ENCODE measurements around the gene CDC14A. TPM values are rescaled to one million over a fixed set of nuclear protein-coding genes. Genes with fewer than 3 reads are reported as not detected.

CDC14A gene
- total and polyA plus RNA-seq, 10 donors = 3.8 to 58.5 (median 27.3) TPM

GRCh38 chr1:100387209-100387608 lies 34.9 kb downstream of the CDC14A start:
- Histone ChIP-seq H3K36me3 (peaks cover 0 to 34% (median 0%) of the 10 kb centered on the region in 6 donors), H3K27ac (peak overlapping the region; percentile 7 to 71 (median 63)), H3K9me3 (no peaks in the 10 kb centered on the region), H3K27me3 (replicated peaks in 1 of 7) (no peaks in the 10 kb centered on the region), H3K4me3 (peak overlapping the region in 1 of 8 donors; percentile 6), H3K4me1 (peaks cover 18 to 77% (median 36%) of the 10 kb centered on the region in 6 donors)
- TF ChIP-seq CTCF (IDR thresholded peaks at IDR 0.05 in 8 of 11, conservative IDR thresholded peaks at IDR 0.05 in 3 of 11) = no peak
- 5 to 17% (median 9%) methylated on average over 5 of the region's 5 CpGs for WGBS, 5 donors
- no peak for DNase-seq
- intact Hi-C loops (cut with DNase I; ENCODE audit: low total_unique reads) = no loop called here

GRCh38 chr1:100387657-100388350 lies 35.5 kb downstream of the CDC14A start:
- WGBS, 5 donors = 41 to 58% (median 49%) methylated on average over 4 of the region's 4 CpGs
- no peaks in the 10 kb centered on the region for H3K27me3 ChIP-seq (replicated peaks in 1 of 7)
- H3K27ac ChIP-seq = peak overlapping the region; percentile 17 to 71 (median 63)
- intact Hi-C loops (cut with DNase I; ENCODE audit: low total_unique reads) = no loop called here
- DNase-seq = no peak
- peaks cover 18 to 77% (median 39%) of the 10 kb centered on the region in 6 donors for H3K4me1 ChIP-seq
- H3K9me3 ChIP-seq = no peaks in the 10 kb centered on the region
- H3K4me3 ChIP-seq = peak overlapping the region in 1 of 8 donors; percentile 6
- H3K36me3 ChIP-seq = peaks cover 0 to 36% (median 0%) of the 10 kb centered on the region in 6 donors
- TF ChIP-seq POLR2A (IDR thresholded peaks at IDR 0.05) (no peak), POLR2AphosphoS5 (IDR thresholded peaks at IDR 0.05) (no peak), CTCF (IDR thresholded peaks at IDR 0.05 in 8 of 11, conservative IDR thresholded peaks at IDR 0.05 in 3 of 11) (no peak)

- H3K4me3 ChIP-seq = no peak overlapping the region
- no peaks in the 10 kb centered on the region for H3K27me3 ChIP-seq (replicated peaks in 1 of 7)
- H3K27ac ChIP-seq = no peak overlapping the region
- DNase-seq = no peak
- H3K36me3 ChIP-seq = peaks cover 0 to 31% (median 0%) of the 10 kb centered on the region in 6 donors
- TF ChIP-seq POLR2AphosphoS5 (IDR thresholded peaks at IDR 0.05) (no peak), POLR2A (IDR thresholded peaks at IDR 0.05) (no peak), CTCF (IDR thresholded peaks at IDR 0.05 in 8 of 11, conservative IDR thresholded peaks at IDR 0.05 in 3 of 11) (no peak)
- H3K9me3 ChIP-seq = no peaks in the 10 kb centered on the region
- H3K4me1 ChIP-seq = peaks cover 26 to 90% (median 57%) of the 10 kb centered on the region in 6 donors
- 62 to 95% (median 70%) methylated on average over 2 of the region's 2 CpGs for WGBS, 5 donors
- intact Hi-C loops (cut with DNase I; ENCODE audit: low total_unique reads) = no loop called here
These were observed 38.2 kb downstream of the CDC14A start for GRCh38 chr1:100390531-100390930.

GRCh38 chr1:100391675-100392074 lies 39.4 kb downstream of the CDC14A start:
- 65 to 76% (median 69%) methylated on average over 1 of the region's 1 CpG for WGBS, 5 donors
- no peaks in the 10 kb centered on the region for H3K27me3 ChIP-seq (replicated peaks in 1 of 7)
- peak overlapping the region in 6 of 8 donors; percentile 6 to 78 (median 50) for H3K27ac ChIP-seq

More at GRCh38 chr1:100391675-100392074, 39.4 kb downstream of the CDC14A start:
- H3K4me3 ChIP-seq = no peak overlapping the region
- intact Hi-C loops (cut with DNase I; ENCODE audit: low total_unique reads) = no loop called here
- DNase-seq = no peak
- H3K36me3 ChIP-seq = peaks cover 0 to 31% (median 0%) of the 10 kb centered on the region in 6 donors
- no peaks in the 10 kb centered on the region for H3K9me3 ChIP-seq
- TF ChIP-seq CTCF (IDR thresholded peaks at IDR 0.05 in 8 of 11, conservative IDR thresholded peaks at IDR 0.05 in 3 of 11) = no peak
- TF ChIP-seq POLR2A (IDR thresholded peaks at IDR 0.05) = no peak
- TF ChIP-seq POLR2AphosphoS5 (IDR thresholded peaks at IDR 0.05) = no peak
- peaks cover 19 to 88% (median 56%) of the 10 kb centered on the region in 6 donors for H3K4me1 ChIP-seq
